Breast epithelium (tissue), 4 donors: ENCODE results near the gene GLYR1. TPM values are rescaled to one million over a fixed set of nuclear protein-coding genes. Genes with fewer than 3 reads are reported as not detected.

Source experiments
- DNase-seq, 2 donors: peaks; one replicate each; pipeline ENCODE4 v3.0.0-alpha.2; 2019; ENCODE audit warnings: low spot score in 2 of 2
- H3K27ac ChIP-seq, 2 donors: fragments of 200-600 bp; sonication (generic) in 1 of 2; one replicate each; pipeline ENCODE4 v1.5.1; 2016 to 2019; ENCODE audit warnings: mild to moderate bottlenecking in 1 of 2
- H3K27me3 ChIP-seq, 2 donors: fragments of 200-600 bp; sonication (generic) in 1 of 2; one replicate each; pipeline versions ENCODE4 v1.5.1 to v1.6.0; 2017 to 2019; ENCODE audit warnings: control low read depth in 1 of 2, mild to moderate bottlenecking in 1 of 2
- H3K36me3 ChIP-seq: fragments of 200-600 bp; one replicate; pipeline ENCODE4 v1.5.1; 2019
- H3K4me1 ChIP-seq, 2 donors: fragments of 200-600 bp; sonication (generic); one replicate each; pipeline ENCODE4 v1.5.1; 2016 to 2019; ENCODE audit warnings: control low read depth in 1 of 2
- H3K4me3 ChIP-seq, 3 donors: fragments of 200-600 bp; sonication (generic); 1 replicate in 2 of 3; 2 replicates in 1 of 3; pipeline ENCODE4 v1.5.1; 2016 to 2019; ENCODE audit warnings: mild to moderate bottlenecking in 3 of 3, moderate library complexity in 2 of 3
- H3K9me3 ChIP-seq, 2 donors: fragments of 200-600 bp; sonication (generic) in 1 of 2; one replicate each; pipeline ENCODE4 v1.5.1; 2016 to 2019; ENCODE audit warnings: control low read depth in 1 of 2
- POLR2A ChIP-seq: fragments of 450-650 bp; IDR thresholded peaks from one replicate; pipeline ENCODE4 v1.6.1; 2016; ENCODE audit warnings: antibody characterized with exemption, mild to moderate bottlenecking, moderate library complexity
- POLR2AphosphoS5 ChIP-seq, 3 donors: sonication (generic); formaldehyde crosslinking; IDR thresholded peaks; one replicate each; pipeline ENCODE4 v1.6.1; 2017; ENCODE audit warnings: antibody characterized with exemption in 3 of 3
- intact Hi-C: fragments of 100-400 bp; cut with DNase I; formaldehyde crosslinking; loops from one replicate; pipeline ENCODE4 v1.15.1; 2023; ENCODE audit warnings: low total_unique reads
- total RNA-seq, 3 donors: library from RNA; depleted of rRNA; stranded (reverse); fragments of >200 nt; gene quantifications; one replicate each; pipeline ENCODE4 v1.1.0, GENCODE V29; 2016
- TF ChIP-seq, protein P1 (sequence below), 3 donors: fragments of 450-650 bp; IDR thresholded peaks; one replicate each; pipeline ENCODE4 v1.5.1; 2016 to 2017; ENCODE audit warnings: antibody characterized with exemption in 3 of 3, mild to moderate bottlenecking in 3 of 3, moderate library complexity in 3 of 3

GLYR1 gene
- total RNA-seq, 3 donors from 2014 or later, result 57.2 to 79.0 (median 58.1) TPM

DNA sequence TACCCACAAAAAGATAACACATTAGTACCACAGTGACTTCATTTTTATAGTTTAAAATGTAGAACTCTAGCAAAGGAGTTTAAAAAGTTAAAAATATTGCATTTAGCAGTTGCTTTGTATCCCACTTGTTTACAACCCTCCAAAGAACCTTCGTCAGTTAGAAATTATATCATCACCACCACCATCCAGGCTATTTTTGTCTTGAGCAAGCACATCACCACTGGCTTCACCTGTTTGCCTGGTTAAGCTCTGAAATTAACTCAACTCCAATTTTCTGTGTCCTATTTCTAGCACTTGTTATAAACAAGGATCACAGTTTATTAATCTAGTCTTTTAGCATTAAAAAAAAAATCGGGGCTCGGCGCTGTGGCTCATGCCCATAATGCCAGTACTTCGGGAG, 6.1 kb downstream of the GLYR1 start:
- no peak overlapping the region for H3K4me3 ChIP-seq
- no peaks in the 10 kb centered on the region for H3K36me3 ChIP-seq

DNA sequence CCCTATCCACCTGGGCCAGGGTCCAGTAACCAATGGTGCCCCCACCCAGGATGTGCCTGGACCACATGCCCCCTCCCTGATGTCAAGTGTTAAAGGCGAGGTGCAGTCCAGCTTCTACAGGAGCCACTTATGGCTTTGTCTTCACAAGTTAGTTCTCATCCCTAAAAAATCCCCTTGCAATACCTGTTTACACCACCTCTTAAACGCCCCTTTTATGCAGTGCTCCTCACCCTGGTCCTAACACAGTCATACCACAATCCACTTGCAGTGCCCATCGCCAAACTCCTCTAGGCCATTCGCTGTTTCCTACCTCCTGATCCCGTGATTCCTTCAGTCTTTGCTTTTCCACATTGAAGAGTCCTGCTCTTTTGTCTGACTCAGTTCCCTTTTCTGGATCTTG, 7.1 kb downstream of the GLYR1 start:
- H3K36me3 ChIP-seq, result no peaks in the 10 kb centered on the region
- H3K27me3 ChIP-seq, result no peaks in the 10 kb centered on the region
- intact Hi-C loops, result no loop called here
- no peak overlapping the region for H3K27ac ChIP-seq
- H3K4me3 ChIP-seq, result no peak overlapping the region
- H3K9me3 ChIP-seq, result no peaks in the 10 kb centered on the region
- no peaks in the 10 kb centered on the region for H3K4me1 ChIP-seq
- TF ChIP-seq, protein P1, sequence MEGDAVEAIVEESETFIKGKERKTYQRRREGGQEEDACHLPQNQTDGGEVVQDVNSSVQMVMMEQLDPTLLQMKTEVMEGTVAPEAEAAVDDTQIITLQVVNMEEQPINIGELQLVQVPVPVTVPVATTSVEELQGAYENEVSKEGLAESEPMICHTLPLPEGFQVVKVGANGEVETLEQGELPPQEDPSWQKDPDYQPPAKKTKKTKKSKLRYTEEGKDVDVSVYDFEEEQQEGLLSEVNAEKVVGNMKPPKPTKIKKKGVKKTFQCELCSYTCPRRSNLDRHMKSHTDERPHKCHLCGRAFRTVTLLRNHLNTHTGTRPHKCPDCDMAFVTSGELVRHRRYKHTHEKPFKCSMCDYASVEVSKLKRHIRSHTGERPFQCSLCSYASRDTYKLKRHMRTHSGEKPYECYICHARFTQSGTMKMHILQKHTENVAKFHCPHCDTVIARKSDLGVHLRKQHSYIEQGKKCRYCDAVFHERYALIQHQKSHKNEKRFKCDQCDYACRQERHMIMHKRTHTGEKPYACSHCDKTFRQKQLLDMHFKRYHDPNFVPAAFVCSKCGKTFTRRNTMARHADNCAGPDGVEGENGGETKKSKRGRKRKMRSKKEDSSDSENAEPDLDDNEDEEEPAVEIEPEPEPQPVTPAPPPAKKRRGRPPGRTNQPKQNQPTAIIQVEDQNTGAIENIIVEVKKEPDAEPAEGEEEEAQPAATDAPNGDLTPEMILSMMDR (IDR thresholded peaks at IDR 0.05), result no peak
- TF ChIP-seq POLR2A, result no peak
- TF ChIP-seq POLR2AphosphoS5 (IDR thresholded peaks at IDR 0.05), result no peak
- DNase-seq, result no peak

More for the DNA sequence above, 6.1 kb downstream of the GLYR1 start:
- H3K4me1 ChIP-seq, result peaks cover 0 to 3% of the 10 kb centered on the region in 2 donors
- no peaks in the 10 kb centered on the region for H3K9me3 ChIP-seq
- TF ChIP-seq POLR2A (no peak), POLR2AphosphoS5 (IDR thresholded peaks at IDR 0.05) (no peak)
- TF ChIP-seq, protein P1 (IDR thresholded peaks at IDR 0.05), result no peak
- intact Hi-C loops, result no loop called here
- no peak for DNase-seq
- no peaks in the 10 kb centered on the region for H3K27me3 ChIP-seq
- H3K27ac ChIP-seq, result no peak overlapping the region

DNA sequence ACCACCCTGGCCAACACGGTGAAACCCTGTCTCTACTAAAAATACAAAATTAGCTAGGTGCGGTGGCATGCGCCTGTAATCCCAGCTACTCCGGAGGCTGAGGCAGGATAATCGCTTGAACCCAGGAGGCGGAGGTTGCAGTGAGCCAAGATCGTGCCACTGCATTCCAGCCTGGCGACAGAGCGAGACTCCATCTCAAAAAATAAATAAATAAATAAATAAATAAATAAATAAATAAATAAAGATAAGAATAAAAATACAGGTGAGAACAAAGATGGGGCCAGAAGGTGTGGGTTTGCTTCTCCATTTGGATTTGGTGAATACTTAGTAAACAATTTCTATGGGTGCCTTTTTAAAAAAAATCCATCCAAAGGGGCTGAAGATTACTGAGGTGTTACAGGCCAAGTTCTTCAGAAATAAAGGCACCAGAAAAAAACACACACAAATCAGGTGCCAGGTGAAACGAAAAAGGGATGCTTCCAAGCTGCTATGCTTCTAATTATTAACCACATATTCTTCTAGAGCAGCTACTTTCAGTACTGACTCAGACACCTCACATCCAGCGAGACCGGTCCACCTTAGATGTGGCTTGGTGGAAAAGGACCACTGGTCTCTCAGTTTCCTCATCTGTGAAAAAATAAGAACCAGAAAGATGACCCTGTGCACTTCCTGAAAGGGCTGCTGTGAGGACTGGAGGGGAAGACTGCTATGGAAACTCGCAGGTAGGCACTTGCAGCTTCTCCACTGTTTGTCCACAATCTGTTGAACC, 9.2 kb downstream of the GLYR1 start:
- intact Hi-C loops, result no loop called here
- no peak overlapping the region for H3K27ac ChIP-seq

DNA sequence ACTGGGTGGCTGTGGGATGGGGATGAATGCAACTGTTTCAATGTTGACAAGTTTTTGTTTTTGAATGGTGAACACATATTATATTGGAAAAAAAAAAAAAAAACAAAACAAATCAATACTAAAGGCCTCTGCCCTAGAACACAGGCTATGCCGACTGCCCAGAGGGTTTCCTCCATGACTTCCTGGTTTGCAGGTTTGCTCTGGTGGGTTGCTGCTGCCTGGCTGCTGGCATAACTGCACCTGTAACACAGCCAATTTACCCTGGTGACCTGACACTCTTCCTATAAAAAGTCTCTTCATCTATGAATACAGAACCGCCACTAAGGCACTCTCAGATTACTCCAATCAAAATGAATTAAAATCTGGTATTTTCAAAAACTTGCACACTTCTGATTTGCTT, 10.4 kb downstream of the GLYR1 start:
- H3K27ac ChIP-seq, result no peak overlapping the region
- no peaks in the 10 kb centered on the region for H3K27me3 ChIP-seq
- no peaks in the 10 kb centered on the region for H3K4me1 ChIP-seq
- intact Hi-C loops, result no loop called here
- H3K9me3 ChIP-seq, result no peaks in the 10 kb centered on the region
- no peak overlapping the region for H3K4me3 ChIP-seq
- TF ChIP-seq, protein P1 (IDR thresholded peaks at IDR 0.05), result no peak
- TF ChIP-seq POLR2AphosphoS5 (IDR thresholded peaks at IDR 0.05), result no peak
- no peak for TF ChIP-seq POLR2A
- DNase-seq, result no peak
- peaks cover 4% of the 10 kb centered on the region for H3K36me3 ChIP-seq

More for the DNA sequence above, 9.2 kb downstream of the GLYR1 start:
- no peak for DNase-seq
- H3K4me1 ChIP-seq, result no peaks in the 10 kb centered on the region
- no peaks in the 10 kb centered on the region for H3K9me3 ChIP-seq
- H3K36me3 ChIP-seq, result peaks cover 4% of the 10 kb centered on the region
- H3K4me3 ChIP-seq, result no peak overlapping the region
- no peaks in the 10 kb centered on the region for H3K27me3 ChIP-seq
- TF ChIP-seq POLR2A, result no peak
- TF ChIP-seq POLR2AphosphoS5 (IDR thresholded peaks at IDR 0.05), result no peak
- TF ChIP-seq, protein P1 (IDR thresholded peaks at IDR 0.05), result no peak

DNA sequence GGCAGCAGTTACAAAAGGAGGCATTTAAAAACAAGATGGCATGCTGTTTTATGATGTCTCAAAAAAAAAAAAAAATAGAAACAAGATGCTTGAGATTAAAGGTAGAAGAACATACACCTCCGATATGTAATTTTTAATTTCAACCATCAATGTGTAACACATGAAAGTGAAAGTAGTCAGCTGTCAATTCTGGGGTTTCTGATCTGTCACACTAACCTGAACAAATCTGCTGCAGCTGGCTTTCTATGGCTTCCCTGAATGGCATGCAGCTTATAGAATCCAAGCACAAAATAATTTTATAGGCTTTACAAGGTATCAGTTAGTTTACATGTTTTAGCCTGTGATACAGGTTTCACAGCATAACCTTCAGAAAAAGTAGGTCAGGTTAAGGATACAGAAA, 13.5 kb downstream of the GLYR1 start:
- no peaks in the 10 kb centered on the region for H3K4me1 ChIP-seq
- H3K9me3 ChIP-seq, result no peaks in the 10 kb centered on the region
- H3K36me3 ChIP-seq, result peaks cover 9% of the 10 kb centered on the region
- DNase-seq, result no peak
- H3K4me3 ChIP-seq, result no peak overlapping the region
- no peak for TF ChIP-seq POLR2A
- no peak overlapping the region for H3K27ac ChIP-seq
- intact Hi-C loops, result no loop called here
- no peaks in the 10 kb centered on the region for H3K27me3 ChIP-seq
